Stimulated activated CD4-positive, alpha-beta T cell treated with anti-CD3 and anti-CD28 coated beads, Interleukin-12 subunit alpha, Interleukin-12 subunit beta, amount 100 ng/mL, for 4 hours (primary cell): ENCODE data around the gene OTOP1.
"Not testable (repeated sequence)": the region's sequence is repeated elsewhere in the genome, so short reads cannot be mapped to it uniquely, and the experiment has no call there.

ENCODE experiments used
- DNase-seq: peaks from one replicate; pipeline ENCODE4 v3.0.0-alpha.2; 2020

OTOP1 gene

DNA sequence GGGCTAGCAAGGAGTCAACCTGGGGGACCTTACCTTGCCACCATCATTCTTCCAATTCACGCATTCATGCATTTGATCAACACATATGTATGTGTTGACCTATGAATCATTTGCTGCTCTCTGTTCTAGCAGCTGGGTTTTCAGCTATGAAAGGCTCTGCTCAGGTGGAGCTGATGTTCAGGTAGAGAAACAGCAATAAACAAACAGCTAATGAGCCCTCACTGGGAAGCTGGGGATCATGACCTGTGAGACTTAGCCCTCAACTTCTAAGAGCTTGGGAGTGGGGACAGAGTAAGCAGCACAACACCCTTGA, 1.6 kb upstream of the OTOP1 start:
- DNase-seq, result no peak

DNA sequence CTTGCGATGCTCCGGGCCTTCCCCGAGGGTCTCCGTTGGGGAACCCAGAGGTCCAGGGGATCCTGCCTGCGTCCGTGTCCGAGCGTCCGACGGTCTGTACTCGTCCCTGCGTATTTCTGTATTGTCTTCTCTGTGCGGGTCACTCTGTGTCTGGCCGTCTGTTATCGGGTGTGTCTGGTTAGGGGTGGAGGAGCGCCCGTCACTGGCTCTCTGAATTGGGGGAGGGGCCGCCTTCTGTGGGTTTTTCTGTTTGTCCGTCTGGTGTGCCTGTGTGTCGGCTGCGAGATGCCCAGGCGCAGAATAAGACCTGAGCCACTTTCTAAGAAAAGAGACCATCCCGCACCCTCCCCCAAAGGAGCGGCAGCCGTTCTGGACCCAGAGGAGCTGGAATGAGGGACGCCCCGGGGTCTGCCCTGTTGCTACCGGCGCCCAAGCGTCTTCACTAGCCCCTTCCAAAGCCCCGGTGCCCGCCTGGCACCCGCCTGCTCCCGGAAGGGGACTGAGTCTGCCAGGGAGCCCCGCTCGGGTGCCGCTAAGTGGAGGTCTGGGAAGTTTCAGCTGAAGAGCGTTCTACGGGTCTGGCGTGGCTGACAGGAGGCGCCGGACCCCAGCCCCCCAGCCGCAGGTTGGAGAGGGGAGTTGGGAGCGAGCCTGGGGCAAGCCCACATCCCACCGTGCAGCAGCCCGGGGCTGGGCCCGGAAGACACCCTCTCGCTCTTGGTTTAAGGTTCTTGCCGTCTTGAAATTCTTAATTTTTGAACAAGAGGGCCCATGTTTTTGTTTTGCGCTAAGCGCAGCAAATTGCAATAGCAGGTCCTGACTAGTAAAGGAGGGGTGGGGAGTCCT, 1.0 kb upstream of the OTOP1 start:
- no peak for DNase-seq

DNA sequence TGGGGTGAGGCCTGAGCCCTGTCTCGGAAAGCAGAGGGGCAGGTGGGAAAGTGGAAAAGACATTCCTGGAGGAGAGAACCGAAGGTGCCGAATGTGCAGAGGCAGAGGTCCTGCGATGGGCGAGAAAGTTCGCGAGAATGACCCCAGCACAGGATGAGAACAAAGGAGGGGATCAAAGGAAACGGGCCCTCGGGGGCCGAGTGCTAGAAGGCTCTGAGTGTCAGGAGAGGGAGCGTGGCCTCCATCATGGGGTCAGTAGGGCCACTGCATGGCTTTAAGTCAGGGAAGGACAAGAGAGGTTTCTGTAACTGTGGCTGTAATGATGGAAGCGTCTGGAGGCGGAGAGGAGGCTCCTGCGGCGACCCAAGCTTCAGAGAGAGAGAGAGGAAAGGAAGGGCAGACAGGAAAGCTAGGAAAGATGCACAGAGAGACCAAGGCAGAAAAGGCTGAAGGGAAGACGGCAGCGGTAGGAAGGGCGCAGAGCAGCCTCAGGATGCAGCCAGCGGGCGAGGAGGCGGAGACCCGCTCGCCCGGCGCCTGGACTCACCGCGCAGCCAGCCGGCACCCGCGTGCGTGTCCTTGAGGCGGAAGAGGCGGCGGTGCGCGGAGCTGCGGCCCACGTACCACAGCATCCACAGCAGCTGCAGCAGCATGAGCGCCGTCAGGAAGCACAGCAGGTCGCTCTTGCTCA, 669 bp downstream of the OTOP1 start:
- DNase-seq, result no peak

DNA sequence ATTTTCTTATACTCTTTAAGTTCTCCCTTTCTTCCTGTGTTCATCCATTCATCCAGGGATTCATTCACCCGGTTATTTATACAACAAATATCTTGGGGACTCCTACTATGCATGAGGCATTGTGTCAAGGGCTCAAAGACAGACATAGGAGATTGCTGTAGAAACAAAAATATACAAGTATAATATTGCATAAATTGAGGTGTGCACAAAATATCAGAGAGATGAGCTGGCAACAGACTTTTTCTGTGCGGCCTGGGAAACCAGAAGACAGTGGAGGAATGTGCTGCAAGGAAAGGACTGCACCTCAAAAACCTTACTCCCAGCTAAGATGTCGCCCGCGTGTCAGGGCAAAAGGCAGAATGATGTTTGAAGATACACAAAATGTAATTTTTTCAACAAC, 9.6 kb downstream of the OTOP1 start:
- no peak for DNase-seq

DNA sequence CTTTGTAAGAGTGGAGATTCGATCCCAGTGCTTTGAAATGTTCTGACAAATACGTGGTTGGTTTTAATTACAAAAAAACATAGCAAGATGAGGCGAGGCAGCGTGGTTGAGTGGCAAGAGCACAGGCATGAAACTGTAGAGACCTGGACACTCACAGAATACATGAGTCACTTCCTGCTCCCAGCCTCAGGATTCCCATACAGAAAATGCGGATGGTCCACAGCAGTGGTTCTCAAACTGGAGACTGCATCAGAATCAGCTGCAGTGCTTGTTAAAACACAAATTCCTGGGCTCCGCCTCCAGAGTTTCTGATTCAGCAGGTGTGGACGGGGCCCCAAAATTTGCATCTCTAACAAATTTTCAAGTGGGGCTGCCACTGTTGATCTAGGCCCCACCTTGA, 10.1 kb downstream of the OTOP1 start:
- DNase-seq, result no peak

DNA sequence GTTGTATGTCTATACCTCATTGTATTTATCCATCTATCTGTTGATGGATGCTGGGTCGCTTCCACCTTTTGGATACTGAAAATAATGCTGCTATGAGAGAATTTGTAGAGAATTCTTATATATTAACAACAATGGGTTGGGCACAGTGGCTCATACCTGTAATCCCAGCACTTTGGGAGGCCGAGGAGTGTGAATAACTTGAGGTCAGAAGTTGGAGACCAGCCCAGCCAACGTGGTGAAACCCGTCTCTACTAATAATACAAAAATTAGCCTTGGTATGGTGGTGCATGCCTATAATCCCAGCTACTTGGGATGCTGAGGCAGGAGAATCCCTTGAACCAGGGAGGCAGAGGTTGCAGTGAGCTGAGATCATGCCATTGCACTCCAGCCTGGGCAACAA, 13.1 kb downstream of the OTOP1 start:
- not testable (repeated sequence) for DNase-seq

DNA sequence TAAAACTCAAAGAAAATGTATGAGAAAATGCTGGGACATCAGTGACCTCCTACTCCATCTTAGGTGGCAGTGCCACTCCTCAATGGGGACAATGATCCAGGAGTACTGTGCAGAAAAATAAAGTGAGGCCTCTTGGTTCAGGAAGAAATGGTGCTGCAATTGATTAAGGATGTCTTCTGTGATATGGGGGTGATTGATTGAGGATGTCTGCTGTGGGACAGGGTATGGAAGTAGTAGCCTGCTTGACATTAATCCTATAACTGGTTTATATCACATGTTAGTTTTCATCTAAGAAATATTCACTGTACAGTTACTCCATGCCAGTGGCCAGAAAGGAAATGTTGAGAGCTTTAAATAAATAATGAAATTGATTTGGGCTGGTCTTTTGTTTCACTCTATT, 20.5 kb downstream of the OTOP1 start:
- DNase-seq, result no peak

DNA sequence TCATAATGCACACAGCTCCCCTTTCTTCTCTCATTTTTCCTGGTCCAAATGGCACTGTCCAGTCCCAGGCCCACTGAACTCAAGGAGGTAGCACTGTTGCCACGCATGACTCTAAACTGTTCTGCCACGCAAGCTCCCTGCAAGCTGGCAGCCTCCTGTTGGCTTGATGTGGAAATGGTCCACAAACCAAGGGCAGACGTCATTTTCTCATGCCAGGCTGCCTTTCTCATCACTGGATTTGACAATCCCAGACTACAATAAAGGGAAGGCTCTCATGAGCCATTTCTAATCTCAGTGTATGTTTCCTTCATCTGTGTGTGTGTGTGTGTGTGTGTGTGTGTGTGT, 22.4 kb downstream of the OTOP1 start:
- no peak for DNase-seq

DNA sequence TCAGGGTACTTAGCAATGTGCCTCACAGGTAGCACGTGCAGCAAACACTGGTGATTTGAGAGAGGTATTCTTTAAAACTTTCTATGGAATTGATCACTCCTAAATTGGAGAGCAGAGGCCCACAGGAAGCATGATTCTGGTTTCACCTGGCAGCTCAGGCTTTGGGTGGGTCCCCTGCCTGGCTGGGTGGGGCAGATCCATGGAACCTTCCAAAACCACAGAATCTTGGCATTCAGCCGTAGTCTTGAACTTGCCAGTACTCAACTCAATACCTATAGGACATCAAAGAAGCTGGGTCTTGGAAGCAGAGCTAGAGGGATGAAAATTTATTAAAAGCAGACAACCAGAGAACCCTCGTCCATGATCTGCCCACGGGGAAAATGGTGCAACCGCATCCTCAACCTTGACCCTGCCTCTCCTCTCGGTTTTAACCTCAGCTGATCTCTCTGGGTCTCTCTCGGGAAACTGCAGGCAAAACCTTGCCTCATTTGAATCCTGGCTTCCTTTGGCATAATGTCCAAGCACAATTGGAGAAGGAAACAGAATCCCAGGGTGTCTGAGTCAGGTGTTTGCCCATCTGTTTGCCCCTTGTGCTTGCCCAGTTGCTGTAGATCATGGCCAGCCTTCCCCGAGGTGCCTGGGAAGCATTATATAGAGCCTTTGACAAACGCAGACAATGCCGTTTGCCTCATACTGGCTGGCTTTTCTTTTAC, 22.9 kb downstream of the OTOP1 start:
- DNase-seq, result no peak

DNA sequence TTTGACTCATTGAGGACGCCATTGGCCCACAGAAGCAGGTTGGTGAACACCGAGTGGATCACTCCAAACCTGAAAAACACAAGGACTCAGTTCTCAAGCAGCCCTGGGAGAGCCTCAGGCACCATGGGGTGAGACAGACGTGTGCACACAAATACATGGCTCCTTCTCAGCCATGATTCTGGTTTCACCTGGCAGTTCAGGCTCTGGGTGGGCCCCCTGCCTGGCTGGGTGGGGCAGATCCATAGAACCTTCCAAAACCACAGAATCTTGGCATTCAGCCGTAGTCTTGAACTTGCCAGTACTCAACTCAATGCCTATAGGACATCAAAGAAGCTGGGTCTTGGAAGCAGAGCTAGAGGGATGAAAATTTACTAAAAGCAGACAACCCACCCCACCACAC, 24.2 kb downstream of the OTOP1 start:
- DNase-seq, result no peak

DNA sequence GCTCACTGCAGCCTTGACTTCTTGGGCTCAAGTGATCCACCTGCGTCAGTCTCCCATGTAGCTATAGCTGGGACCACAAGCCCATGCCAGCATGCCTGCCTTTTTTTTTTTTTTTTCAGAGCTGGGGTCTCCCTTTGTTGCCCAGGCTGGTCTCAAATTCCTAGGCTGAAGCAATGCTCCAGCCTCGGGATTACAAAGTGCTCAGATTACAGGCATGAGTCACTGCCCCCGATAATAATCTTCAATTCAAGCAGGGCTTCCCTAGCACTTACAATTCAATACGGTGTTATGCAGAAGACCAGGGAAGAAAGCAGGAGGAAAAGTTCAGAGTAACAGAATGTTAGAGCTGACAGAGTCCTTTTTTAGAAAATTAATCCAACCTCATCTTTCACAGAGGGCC, 26.1 kb downstream of the OTOP1 start:
- DNase-seq, result no peak

DNA sequence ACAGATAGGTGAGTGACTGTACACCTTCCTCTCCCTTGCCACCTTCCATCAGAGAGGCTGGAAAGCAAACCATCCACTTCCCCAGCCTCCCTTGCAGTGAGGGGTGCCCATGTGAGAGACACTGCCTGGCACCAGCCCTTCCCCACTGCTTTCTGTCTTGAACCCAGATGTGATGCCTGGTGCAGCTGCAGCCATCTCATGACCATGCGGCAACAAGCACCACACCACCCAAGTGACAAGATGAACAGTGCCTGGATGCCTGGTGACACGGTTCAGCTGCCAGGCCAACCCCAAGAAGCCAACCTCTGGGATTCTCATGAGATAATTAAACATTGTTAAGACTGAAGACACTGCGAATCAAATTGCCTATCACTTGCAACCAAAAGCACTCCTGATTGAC, 31.4 kb downstream of the OTOP1 start:
- no peak for DNase-seq

DNA sequence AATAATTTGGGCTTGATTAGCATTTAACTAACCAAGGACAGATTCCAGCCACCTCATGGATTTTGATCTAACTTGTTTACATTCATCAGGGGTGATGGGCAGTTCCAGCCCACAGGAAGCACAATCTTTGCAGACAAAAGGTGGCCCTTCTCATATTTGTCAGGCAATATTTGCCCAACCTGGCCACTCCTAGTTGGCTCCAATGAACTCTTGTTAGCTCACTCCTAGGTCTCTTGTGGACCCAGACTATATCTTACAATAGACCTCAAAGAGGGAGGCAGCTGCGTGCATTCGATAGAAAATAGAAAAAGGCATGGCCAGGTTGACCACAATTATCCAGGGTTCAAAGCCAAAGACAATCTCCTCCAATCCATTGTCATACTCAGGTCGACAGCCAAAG, 38.2 kb downstream of the OTOP1 start:
- DNase-seq, result not testable (repeated sequence)

DNA sequence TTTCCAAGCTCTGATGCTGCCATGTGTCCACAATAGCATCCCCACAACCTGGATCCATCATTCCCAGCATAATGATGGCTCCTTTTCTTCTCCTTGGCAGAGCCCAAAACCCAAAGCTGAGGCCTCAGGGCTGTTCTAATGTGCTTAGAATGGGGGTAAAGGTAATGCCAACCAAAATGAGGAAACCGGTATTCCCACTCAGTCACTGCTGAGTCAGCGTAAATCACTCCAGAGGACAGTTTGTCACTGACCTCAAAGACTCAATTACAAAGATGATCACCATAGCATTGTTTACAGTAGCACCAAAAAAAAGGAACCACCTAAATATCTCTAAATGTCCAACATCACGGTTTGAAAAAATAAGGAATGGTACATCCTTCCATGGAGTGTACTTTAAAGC, 41.2 kb downstream of the OTOP1 start:
- no peak for DNase-seq

DNA sequence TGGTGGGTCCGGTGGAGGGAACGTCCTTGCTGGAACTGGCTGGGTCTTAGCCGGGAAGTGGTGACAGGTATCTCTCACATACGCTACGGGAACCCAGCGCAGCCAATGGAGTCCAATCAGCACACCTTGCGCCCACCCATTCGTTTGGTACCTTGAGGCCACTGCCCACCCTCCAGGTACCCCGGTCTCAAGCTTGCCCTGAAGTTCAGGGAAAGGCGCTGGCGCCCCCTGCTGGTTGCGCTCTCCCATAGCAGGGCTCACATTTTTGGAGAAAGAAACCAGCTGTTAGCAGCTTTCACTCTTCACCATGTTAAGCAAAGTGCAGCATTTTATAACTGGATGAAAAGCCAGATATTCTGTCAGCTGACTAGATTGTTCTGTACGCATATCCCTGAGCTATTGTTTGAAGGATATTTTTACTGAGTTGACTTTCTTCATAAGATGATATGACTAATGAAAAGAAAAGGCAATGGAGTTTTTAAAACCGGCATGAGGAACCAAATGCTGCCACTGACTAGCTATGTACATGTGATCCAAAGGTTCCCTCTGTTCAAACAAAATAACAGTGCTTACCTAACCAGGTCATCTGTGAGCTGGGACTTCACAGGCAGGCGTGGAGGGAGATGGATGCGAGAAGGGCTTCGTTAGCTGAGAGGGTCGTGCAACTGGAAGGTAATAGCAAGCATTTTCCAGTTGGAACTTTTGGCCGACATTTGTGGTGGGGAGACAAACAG, 43.7 kb downstream of the OTOP1 start:
- no peak for DNase-seq

DNA sequence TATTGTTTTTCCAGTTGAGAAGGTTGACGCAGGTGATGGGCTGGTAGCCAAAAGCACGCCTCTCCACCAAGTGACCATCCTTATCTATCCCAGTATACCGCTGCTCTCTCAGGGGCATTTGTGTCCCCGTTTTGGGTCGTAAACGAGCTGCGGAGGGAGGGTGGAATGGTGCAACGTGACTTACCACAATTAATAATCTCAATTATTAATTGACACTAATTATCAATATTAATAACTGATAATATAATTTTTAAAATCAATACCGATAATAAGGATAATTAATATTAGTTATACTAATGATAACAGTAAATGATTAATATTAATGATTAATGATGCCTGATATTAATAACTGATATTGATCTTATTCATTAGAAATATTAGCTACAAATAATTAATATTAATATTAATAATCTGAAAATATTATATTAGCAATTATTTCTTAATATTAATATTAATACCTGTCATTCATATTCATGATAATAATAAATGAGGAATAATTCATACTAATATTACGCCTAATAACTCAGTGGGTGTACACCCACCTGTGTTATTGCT, 56.1 kb downstream of the OTOP1 start:
- DNase-seq, result no peak

DNA sequence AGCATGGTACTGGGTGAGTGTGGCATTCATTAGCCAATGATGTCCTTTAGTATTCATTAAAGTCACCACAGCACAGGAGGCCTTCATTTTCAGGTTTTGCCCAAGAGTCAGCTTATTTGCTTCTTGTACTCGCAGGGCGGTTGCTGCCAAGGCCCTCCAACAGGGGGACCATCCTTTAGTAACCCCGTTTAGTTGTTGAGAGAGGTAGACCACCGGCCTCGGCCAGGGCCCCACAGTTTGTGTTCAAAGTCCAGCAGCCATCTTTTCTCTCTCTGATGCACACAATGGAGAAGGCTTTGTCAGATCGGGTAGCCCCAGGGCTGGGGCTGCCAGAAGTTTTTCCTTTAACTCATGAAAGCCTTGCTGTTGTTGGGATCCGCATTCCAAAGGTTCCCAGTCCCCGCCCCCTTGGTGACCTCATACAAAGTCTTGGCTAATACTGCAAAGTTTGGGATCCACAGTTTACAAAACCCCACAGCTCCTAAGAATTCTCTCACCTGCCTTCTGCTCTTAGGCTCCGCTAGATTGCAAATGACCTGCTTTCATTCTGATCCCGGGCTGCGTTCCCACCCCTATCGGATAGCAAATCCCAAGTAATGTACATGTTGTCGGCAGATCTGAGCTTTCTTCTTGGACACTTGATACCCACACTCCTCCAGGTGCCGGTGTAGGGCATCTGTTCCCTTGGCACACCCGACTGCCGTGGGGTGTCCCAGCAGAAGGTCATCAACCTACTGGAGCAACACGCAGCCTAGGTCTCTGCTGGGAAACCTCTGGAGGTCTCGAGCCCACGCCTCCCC, 58.5 kb downstream of the OTOP1 start:
- not testable (repeated sequence) for DNase-seq

DNA sequence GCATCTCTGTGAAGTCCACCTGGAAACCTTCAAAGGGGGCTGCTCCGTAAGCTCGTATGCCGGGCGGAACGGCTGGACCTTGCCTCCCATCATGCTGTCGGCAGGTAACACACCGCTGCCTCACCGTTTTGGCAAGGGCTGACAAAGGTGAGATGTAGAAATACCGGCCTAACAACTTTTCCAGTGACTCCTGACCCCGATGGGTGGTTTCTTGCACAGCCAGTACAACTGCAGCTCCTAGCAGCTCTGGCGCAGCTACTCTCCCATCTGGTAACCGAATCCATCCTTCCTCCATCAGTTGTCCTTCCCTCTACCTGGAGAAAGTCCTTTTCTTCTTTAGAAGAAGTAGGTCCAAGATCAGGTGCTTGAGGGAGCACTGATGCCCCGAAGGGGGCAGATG, 59.7 kb downstream of the OTOP1 start:
- not testable (repeated sequence) for DNase-seq

DNA sequence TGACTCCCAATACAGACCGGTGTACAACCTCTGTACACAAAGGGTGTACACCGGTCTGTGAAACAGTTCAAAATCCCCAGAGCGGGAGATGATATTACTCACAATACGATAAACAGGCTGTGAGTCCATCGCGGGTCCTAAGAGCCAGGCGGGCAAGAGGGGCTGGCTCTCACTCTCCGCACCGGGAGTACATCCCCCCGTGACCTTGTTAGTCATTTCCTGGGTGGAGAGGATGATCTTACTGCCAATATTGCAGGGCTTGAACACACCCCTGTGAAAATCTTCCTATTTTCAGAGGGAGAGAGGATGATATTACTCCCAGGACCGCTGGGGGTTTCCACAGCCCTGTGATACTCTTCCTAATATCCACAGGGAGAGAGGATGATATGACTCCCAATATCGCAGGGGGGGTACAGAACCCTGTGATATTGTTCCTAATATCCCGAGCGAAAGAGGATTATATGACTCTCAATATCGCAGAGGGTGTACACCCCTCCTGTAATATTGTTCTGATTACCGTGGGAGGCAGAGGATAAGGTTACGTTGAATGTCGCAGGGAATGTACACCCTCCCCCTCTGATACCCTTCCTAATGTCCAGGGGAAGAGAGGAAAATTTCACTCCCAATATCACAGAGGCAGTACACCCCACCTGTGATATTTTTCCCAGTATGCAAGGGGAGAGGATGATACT, 60.9 kb downstream of the OTOP1 start:
- not testable (repeated sequence) for DNase-seq

DNA sequence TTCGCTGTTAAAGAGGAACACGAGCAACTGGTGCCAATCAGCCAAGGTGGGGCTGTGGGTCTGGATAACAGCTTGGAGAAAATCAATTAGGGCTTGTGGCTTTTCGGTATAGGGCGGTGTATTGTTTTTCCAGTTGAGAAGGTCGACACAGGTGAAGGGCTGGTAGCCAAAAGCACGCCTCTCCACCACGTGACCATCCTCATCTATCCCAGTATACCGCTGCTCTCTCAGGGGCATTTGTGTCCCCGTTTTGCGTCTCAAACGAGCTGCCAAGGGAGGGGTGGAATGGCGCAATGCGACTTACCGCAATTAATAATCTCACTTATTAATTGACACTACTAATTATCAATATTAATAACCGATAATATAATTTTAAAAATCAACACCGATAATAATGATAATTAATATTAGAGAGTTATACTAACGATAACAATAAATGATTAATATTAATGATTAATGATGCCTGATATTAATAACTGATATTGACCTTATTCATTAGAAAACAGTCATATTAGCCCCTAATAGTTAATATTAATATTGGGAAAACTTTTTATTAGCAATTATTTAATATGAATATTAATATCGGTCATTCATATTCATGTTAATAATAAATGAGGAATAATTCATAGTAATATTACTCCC, 62.1 kb downstream of the OTOP1 start:
- DNase-seq, result not testable (repeated sequence)

DNA sequence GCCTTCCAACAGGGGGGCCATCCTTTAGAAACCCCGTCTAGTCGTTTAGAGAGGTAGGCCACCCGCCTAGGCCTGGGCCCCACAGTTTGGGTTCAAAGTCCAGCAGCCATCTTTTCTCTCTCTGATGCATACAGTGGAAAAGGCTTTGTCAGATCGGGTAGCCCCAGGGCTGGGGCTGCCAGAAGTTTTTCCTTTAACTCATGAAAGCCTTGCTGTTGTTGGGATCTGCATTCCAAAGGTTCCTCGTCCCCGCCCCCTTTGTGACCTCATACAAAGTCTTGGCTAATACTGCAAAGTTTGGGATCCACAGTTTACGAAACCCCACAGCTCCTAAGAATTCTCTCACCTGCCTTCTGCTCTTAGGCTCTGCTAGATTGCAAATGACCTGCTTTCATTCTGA, 64.5 kb downstream of the OTOP1 start:
- not testable (repeated sequence) for DNase-seq
